K562 (cell line): ENCODE measurements around the gene WWC2. TPM values are rescaled to one million over a fixed set of nuclear protein-coding genes. Genes with fewer than 3 reads are reported as not detected.

ENCODE experiments used
- DNMT1 ChIP-seq: fragments of 450-650 bp; IDR thresholded peaks from 2 replicates; pipeline ENCODE4 v1.6.1; 2016; ENCODE audit warnings: antibody characterized with exemption, mild to moderate bottlenecking
- GABPB1 ChIP-seq: sonication (generic); formaldehyde crosslinking; IDR thresholded peaks from 2 replicates; pipeline ENCODE4 v1.8.0; 2022; ENCODE audit warnings: mild to moderate bottlenecking, missing genetic modification reagents
- GATAD2A ChIP-seq: fragments of 450-650 bp; IDR thresholded peaks from 2 replicates; pipeline ENCODE4 v1.6.1; 2017
- LEF1 ChIP-seq: fragments of 450-650 bp; IDR thresholded peaks from 2 replicates; pipeline ENCODE4 v1.6.1; 2016; ENCODE audit warnings: mild to moderate bottlenecking
- MAFF ChIP-seq: IDR thresholded peaks from 2 replicates; pipeline ENCODE4 v1.6.1; 2012; ENCODE audit warnings: low read length, improper control_type of control experiment
- MED1 ChIP-seq: sonication (generic); formaldehyde crosslinking; IDR thresholded peaks from 2 replicates; pipeline ENCODE4 v1.8.1; 2023; ENCODE audit warnings: missing genetic modification reagents, borderline replicate concordance
- SMARCC2 ChIP-seq: fragments of 450-650 bp; IDR thresholded peaks from 2 replicates; pipeline ENCODE4 v1.6.1; 2017; ENCODE audit warnings: antibody characterized with exemption, moderate library complexity, mild to moderate bottlenecking, low read depth
- polyA plus RNA-seq, 8 experiments: library from polyadenylated mRNA; depleted of rRNA in 4 of 8; stranded (reverse) in 5 of 8; unstranded in 3 of 8; fragments of >200 nt; fragmentation: Nextera tagmentation in 2 of 8; fragmentation: Illumina TruSeq in 1 of 8; extraction: Ambion mirVana in 2 of 8; extraction: Trizol in 1 of 8; gene quantifications; 2 replicates each; pipeline versions ENCODE4 v1.2.1 to v1.2.3, GENCODE V29; 2011 to 2014; ENCODE audit warnings: inconsistent platforms in 1 of 8, missing spikeins in 1 of 8
- total RNA-seq, 7 experiments: library from RNA; depleted of rRNA in 6 of 7; stranded (reverse); fragments of >200 nt in 6 of 7; fragmentation: Illumina TruSeq in 2 of 7; extraction: Trizol in 2 of 7; gene quantifications; 2 replicates each; pipeline versions ENCODE4 v1.2.1 to v1.2.3, GENCODE V29; 2011 to 2021; ENCODE audit warnings: low replicate concordance in 1 of 7
- TF ChIP-seq, protein P1 (sequence below): sonication (generic); formaldehyde crosslinking; IDR thresholded peaks from 2 replicates; pipeline ENCODE4 v1.8.1; 2023; ENCODE audit warnings: missing genetic modification reagents, mild to moderate bottlenecking, borderline replicate concordance
- TF ChIP-seq, protein P2 (sequence below), 2 experiments: fragments of 450-650 bp in 1 of 2; sonication (generic) in 1 of 2; formaldehyde crosslinking; conservative IDR thresholded peaks; 2 replicates each; pipeline versions ENCODE4 v1.4.0 to v1.8.1; 2020 to 2022; ENCODE audit warnings: mild to moderate bottlenecking in 1 of 2, missing genetic modification reagents in 1 of 2
- TF ChIP-seq, protein P3 (sequence below): IDR thresholded peaks from 2 replicates; pipeline ENCODE4 v1.6.1; 2014; ENCODE audit warnings: antibody characterized with exemption
- TF ChIP-seq, protein P4 (sequence below): fragments of 250-450 bp; sonication (Bioruptor Pico); IDR thresholded peaks from 2 replicates; pipeline ENCODE4 v1.8.0; 2022; ENCODE audit warnings: moderate library complexity, mild to moderate bottlenecking, inconsistent platforms
- TF ChIP-seq, protein P5 (sequence below): fragments of 200-800 bp; sonication (Bioruptor generic); IDR thresholded peaks from 2 replicates; pipeline ENCODE4 v1.6.1; 2016; ENCODE audit warnings: missing genetic modification characterization, missing compliant biosample characterization

WWC2 gene
- total and polyA plus RNA-seq, 9 of the 15 experiments (the other 6 are each of a cell fraction or from before 2014, with no cell fraction given) = 3.7 to 39.4 (median 19.6) TPM

DNA sequence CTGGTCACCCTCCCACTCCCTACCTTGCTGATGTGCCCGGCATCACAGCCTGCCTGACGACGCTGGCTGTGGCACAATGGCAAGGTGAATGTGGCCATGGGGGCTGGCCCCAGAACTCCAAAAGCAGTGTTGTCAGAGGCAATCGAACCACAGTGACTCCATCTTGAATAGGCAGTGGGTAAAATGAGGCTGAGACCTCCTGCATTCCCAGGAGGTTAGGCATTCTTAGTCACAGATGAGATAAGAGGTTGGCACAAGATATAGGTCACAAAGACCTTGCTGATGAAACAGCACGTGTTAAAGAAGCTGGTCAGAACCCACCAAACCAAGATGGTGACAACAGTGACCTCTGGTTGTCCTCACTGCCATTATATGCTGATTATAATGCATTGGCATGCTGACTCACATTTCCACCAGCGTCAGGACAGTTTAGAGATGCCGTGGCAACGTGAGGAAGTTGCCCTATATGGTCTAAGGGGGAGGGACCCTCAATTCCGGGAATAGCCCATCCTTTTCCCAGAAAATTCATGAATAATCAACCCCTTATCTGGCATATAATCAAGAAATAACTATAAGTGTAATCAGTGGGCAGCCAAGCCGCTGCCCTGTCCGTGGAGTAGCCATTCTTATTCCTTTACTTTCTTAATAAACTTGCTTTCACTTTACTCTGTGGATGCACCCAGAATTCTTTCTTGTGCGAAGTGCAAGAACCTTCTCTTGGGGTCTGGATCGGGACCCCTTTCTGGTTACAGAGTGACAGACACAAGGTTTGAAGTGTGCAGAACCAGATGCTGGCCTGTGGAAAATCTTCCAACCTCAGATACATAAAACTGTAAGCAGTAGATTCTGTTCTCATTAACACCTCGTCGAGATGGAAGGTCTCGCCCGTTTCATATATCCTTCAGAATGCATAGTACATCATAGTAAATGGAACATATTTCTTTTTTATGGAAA, 249.9 kb downstream of the WWC2 start (continued):
- TF ChIP-seq, protein P1, sequence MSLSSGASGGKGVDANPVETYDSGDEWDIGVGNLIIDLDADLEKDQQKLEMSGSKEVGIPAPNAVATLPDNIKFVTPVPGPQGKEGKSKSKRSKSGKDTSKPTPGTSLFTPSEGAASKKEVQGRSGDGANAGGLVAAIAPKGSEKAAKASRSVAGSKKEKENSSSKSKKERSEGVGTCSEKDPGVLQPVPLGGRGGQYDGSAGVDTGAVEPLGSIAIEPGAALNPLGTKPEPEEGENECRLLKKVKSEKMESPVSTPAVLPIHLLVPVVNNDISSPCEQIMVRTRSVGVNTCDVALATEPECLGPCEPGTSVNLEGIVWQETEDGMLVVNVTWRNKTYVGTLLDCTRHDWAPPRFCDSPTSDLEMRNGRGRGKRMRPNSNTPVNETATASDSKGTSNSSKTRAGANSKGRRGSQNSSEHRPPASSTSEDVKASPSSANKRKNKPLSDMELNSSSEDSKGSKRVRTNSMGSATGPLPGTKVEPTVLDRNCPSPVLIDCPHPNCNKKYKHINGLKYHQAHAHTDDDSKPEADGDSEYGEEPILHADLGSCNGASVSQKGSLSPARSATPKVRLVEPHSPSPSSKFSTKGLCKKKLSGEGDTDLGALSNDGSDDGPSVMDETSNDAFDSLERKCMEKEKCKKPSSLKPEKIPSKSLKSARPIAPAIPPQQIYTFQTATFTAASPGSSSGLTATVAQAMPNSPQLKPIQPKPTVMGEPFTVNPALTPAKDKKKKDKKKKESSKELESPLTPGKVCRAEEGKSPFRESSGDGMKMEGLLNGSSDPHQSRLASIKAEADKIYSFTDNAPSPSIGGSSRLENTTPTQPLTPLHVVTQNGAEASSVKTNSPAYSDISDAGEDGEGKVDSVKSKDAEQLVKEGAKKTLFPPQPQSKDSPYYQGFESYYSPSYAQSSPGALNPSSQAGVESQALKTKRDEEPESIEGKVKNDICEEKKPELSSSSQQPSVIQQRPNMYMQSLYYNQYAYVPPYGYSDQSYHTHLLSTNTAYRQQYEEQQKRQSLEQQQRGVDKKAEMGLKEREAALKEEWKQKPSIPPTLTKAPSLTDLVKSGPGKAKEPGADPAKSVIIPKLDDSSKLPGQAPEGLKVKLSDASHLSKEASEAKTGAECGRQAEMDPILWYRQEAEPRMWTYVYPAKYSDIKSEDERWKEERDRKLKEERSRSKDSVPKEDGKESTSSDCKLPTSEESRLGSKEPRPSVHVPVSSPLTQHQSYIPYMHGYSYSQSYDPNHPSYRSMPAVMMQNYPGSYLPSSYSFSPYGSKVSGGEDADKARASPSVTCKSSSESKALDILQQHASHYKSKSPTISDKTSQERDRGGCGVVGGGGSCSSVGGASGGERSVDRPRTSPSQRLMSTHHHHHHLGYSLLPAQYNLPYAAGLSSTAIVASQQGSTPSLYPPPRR (CRISPR knock-in tag) = no peak
- peak; percentile 78 for TF ChIP-seq MAFF
- TF ChIP-seq LEF1 = no peak
- TF ChIP-seq, protein P2, sequence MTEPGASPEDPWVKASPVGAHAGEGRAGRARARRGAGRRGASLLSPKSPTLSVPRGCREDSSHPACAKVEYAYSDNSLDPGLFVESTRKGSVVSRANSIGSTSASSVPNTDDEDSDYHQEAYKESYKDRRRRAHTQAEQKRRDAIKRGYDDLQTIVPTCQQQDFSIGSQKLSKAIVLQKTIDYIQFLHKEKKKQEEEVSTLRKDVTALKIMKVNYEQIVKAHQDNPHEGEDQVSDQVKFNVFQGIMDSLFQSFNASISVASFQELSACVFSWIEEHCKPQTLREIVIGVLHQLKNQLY (CRISPR knock-in tag; conservative IDR thresholded peaks at IDR 0.05) = peak in 1 of 2 experiments; percentile 93; a peak in 2 of 4 replicates
- TF ChIP-seq, protein P3, sequence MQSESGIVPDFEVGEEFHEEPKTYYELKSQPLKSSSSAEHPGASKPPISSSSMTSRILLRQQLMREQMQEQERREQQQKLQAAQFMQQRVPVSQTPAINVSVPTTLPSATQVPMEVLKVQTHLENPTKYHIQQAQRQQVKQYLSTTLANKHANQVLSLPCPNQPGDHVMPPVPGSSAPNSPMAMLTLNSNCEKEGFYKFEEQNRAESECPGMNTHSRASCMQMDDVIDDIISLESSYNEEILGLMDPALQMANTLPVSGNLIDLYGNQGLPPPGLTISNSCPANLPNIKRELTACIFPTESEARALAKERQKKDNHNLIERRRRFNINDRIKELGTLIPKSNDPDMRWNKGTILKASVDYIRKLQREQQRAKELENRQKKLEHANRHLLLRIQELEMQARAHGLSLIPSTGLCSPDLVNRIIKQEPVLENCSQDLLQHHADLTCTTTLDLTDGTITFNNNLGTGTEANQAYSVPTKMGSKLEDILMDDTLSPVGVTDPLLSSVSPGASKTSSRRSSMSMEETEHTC = no peak
- no peak for TF ChIP-seq MED1 (CRISPR knock-in tag)
- TF ChIP-seq SMARCC2 = 0 out of 2 replicates have a peak, but pooled peaks have one; percentile 55
- no peak for TF ChIP-seq DNMT1
- TF ChIP-seq, protein P4, sequence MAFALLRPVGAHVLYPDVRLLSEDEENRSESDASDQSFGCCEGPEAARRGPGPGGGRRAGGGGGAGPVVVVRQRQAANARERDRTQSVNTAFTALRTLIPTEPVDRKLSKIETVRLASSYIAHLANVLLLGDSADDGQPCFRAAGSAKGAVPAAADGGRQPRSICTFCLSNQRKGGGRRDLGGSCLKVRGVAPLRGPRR (CRISPR knock-in tag) = peak; percentile 98; the same call in 1 of the 2 replicates
- TF ChIP-seq GATAD2A = 0 out of 2 replicates have a peak, but pooled peaks have one; percentile 69
- TF ChIP-seq GABPB1 (CRISPR knock-in tag) = peak; percentile 52; the same call in 1 of the 2 replicates
- TF ChIP-seq, protein P5, sequence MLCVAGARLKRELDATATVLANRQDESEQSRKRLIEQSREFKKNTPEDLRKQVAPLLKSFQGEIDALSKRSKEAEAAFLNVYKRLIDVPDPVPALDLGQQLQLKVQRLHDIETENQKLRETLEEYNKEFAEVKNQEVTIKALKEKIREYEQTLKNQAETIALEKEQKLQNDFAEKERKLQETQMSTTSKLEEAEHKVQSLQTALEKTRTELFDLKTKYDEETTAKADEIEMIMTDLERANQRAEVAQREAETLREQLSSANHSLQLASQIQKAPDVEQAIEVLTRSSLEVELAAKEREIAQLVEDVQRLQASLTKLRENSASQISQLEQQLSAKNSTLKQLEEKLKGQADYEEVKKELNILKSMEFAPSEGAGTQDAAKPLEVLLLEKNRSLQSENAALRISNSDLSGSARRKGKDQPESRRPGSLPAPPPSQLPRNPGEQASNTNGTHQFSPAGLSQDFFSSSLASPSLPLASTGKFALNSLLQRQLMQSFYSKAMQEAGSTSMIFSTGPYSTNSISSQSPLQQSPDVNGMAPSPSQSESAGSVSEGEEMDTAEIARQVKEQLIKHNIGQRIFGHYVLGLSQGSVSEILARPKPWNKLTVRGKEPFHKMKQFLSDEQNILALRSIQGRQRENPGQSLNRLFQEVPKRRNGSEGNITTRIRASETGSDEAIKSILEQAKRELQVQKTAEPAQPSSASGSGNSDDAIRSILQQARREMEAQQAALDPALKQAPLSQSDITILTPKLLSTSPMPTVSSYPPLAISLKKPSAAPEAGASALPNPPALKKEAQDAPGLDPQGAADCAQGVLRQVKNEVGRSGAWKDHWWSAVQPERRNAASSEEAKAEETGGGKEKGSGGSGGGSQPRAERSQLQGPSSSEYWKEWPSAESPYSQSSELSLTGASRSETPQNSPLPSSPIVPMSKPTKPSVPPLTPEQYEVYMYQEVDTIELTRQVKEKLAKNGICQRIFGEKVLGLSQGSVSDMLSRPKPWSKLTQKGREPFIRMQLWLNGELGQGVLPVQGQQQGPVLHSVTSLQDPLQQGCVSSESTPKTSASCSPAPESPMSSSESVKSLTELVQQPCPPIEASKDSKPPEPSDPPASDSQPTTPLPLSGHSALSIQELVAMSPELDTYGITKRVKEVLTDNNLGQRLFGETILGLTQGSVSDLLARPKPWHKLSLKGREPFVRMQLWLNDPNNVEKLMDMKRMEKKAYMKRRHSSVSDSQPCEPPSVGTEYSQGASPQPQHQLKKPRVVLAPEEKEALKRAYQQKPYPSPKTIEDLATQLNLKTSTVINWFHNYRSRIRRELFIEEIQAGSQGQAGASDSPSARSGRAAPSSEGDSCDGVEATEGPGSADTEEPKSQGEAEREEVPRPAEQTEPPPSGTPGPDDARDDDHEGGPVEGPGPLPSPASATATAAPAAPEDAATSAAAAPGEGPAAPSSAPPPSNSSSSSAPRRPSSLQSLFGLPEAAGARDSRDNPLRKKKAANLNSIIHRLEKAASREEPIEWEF (CRISPR knock-in tag) = peak; percentile 100
